HUES6 (cell line): ENCODE measurements around the gene SEMA4C.

Experiments
- H3K27ac ChIP-seq: 2 replicates; pipeline ENCODE4 v1.7.0; 2013; ENCODE audit warnings: low read depth, mild to moderate bottlenecking, low read length, inconsistent platforms
- H3K27me3 ChIP-seq: 2 replicates; pipeline ENCODE4 v1.6.1; 2013; ENCODE audit warnings: low read length; ENCODE audit not compliant: control insufficient read depth, insufficient read depth
- H3K36me3 ChIP-seq: 2 replicates; pipeline ENCODE4 v1.6.1; 2013; ENCODE audit warnings: low read length; ENCODE audit not compliant: control insufficient read depth, insufficient read depth
- H3K4me1 ChIP-seq: 2 replicates; pipeline ENCODE4 v1.6.1; 2013; ENCODE audit warnings: low read length; ENCODE audit not compliant: control insufficient read depth, insufficient read depth
- H3K4me3 ChIP-seq: 2 replicates; pipeline ENCODE4 v1.5.1; 2013; ENCODE audit warnings: low read depth, low read length
- H3K9ac ChIP-seq: one replicate; pipeline ENCODE4 v1.6.1; 2013; ENCODE audit warnings: mild to moderate bottlenecking, low read length
- H3K9me3 ChIP-seq: 2 replicates; pipeline ENCODE4 v1.6.1; 2013; ENCODE audit warnings: low read depth, low read length; ENCODE audit not compliant: control insufficient read depth, insufficient read depth

Gene SEMA4C

GRCh38 chr2:96848264-96848663 is 21.6 kb downstream of the SEMA4C start:
- Histone ChIP-seq H3K27ac (no peak overlapping the region), H3K36me3 (peaks cover 47% of the 10 kb centered on the region), H3K27me3 (no peaks in the 10 kb centered on the region), H3K9ac (no peak overlapping the region), H3K4me1 (no peaks in the 10 kb centered on the region), H3K9me3 (no peaks in the 10 kb centered on the region), H3K4me3 (no peak overlapping the region)

GRCh38 chr2:96847586-96847985 is 22.3 kb downstream of the SEMA4C start:
- H3K27me3 ChIP-seq = no peaks in the 10 kb centered on the region
- H3K27ac ChIP-seq = no peak overlapping the region
- peaks cover 2% of the 10 kb centered on the region; the same call in 1 of the 2 replicates for H3K4me1 ChIP-seq
- no peaks in the 10 kb centered on the region for H3K9me3 ChIP-seq
- H3K9ac ChIP-seq = no peak overlapping the region
- H3K4me3 ChIP-seq = no peak overlapping the region
- peaks cover 41% of the 10 kb centered on the region for H3K36me3 ChIP-seq

GRCh38 chr2:96846825-96847224 is 23.1 kb downstream of the SEMA4C start:
- Histone ChIP-seq H3K9me3 (no peaks in the 10 kb centered on the region), H3K36me3 (peaks cover 36% of the 10 kb centered on the region), H3K9ac (no peak overlapping the region), H3K4me3 (no peak overlapping the region), H3K27ac (no peak overlapping the region), H3K4me1 (peaks cover 4% of the 10 kb centered on the region; the same call in 1 of the 2 replicates), H3K27me3 (no peaks in the 10 kb centered on the region)

- no peaks in the 10 kb centered on the region for H3K9me3 ChIP-seq
- H3K4me1 ChIP-seq = peaks cover 4% of the 10 kb centered on the region; the same call in 1 of the 2 replicates
- no peak overlapping the region for H3K9ac ChIP-seq
- no peaks in the 10 kb centered on the region for H3K27me3 ChIP-seq
- no peak overlapping the region for H3K27ac ChIP-seq
- peaks cover 27% of the 10 kb centered on the region for H3K36me3 ChIP-seq
- H3K4me3 ChIP-seq = no peak overlapping the region
Observed at GRCh38 chr2:96844405-96844808, 25.5 kb downstream of the SEMA4C start.

- no peak within 1 kb of the TSS for H3K9ac ChIP-seq
- H3K36me3 ChIP-seq = peaks cover 26% of the 10 kb centered on the region
- H3K4me3 ChIP-seq = no peak within 1 kb of the TSS
- peaks cover 10% of the 10 kb centered on the region for H3K4me1 ChIP-seq
- no peaks in the 10 kb centered on the region for H3K27me3 ChIP-seq
- H3K27ac ChIP-seq = no peak within 1 kb of the TSS
- H3K9me3 ChIP-seq = no peaks in the 10 kb centered on the region
Observed at GRCh38 chr2:96843538-96844268, 26.2 kb downstream of the SEMA4C start, which contains the start of gene ANKRD23. Gene ANKRD23 (minus strand): TSS chr2:96844021. CDS start chr2:96843992, 29 bp downstream.

- Histone ChIP-seq H3K4me1 (peaks cover 11% of the 10 kb centered on the region), H3K36me3 (peaks cover 22% of the 10 kb centered on the region), H3K4me3 (no peak overlapping the region), H3K9me3 (no peaks in the 10 kb centered on the region), H3K9ac (no peak overlapping the region), H3K27me3 (no peaks in the 10 kb centered on the region), H3K27ac (no peak overlapping the region)
Observed at GRCh38 chr2:96842600-96842999, 27.3 kb downstream of the SEMA4C start.

- Histone ChIP-seq H3K27ac (no peak overlapping the region), H3K36me3 (peaks cover 23% of the 10 kb centered on the region), H3K4me1 (peaks cover 16% of the 10 kb centered on the region), H3K9me3 (no peaks in the 10 kb centered on the region), H3K27me3 (no peaks in the 10 kb centered on the region), H3K9ac (no peak overlapping the region), H3K4me3 (no peak overlapping the region)
Observed at GRCh38 chr2:96841701-96842495, 28.0 kb downstream of the SEMA4C start.

GRCh38 chr2:96839875-96840850 is 29.7 kb downstream of the SEMA4C start:
- Histone ChIP-seq H3K27ac (no peak overlapping the region), H3K4me1 (peaks cover 16% of the 10 kb centered on the region), H3K9me3 (no peaks in the 10 kb centered on the region), H3K27me3 (no peaks in the 10 kb centered on the region), H3K4me3 (no peak overlapping the region), H3K36me3 (peaks cover 21% of the 10 kb centered on the region), H3K9ac (no peak overlapping the region)

- Histone ChIP-seq H3K36me3 (peaks cover 22% of the 10 kb centered on the region), H3K27ac (no peak overlapping the region), H3K9ac (no peak overlapping the region), H3K4me1 (peaks cover 16% of the 10 kb centered on the region), H3K27me3 (no peaks in the 10 kb centered on the region), H3K9me3 (no peaks in the 10 kb centered on the region), H3K4me3 (no peak overlapping the region)
Observed at GRCh38 chr2:96839293-96839874, 30.5 kb downstream of the SEMA4C start.
